NCI-H748 treated with DMSO at 0.1 percent for 48 hours (cell line): ENCODE data around the gene DDX6.
"Not testable (repeated sequence)": the region's sequence is repeated elsewhere in the genome, so short reads cannot be mapped to it uniquely, and the experiment has no call there.

ENCODE experiments used
- DNase-seq: peaks from one replicate; lab custom pipeline; 2025; lab: John Stamatoyannopoulos, UW

DDX6 gene

DNA sequence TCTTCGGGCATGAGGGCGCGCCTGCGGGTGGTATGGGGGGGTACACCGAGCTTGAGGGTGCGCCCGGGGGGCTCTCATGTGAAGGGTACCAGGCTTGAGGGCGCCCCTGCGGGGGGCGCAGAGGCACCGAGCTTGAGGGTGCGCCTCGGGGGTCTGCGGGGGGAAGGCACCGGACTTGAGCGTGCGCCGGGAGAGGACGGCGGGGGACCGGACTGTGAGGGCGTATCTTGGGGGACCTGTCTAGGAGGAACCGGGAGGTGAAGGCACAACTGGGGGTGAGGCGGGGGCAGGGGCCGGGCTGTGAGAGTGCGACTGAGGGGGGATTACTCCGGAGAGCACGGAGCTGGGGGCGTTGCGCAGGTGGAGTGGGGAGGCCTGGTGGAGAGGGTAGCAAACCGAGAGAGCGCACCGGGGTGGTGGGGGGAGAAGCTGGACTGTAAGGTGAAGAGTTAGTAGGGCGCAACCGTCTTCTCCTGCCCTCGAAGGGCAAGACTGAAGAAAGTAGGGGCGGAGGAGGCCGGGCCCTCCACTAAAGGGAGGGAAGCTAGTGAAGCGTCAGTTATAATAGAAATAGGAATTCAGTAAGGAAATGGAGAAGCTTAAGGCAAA is 1.1 kb upstream of the DDX6 start:
- no peak for DNase-seq

DNA sequence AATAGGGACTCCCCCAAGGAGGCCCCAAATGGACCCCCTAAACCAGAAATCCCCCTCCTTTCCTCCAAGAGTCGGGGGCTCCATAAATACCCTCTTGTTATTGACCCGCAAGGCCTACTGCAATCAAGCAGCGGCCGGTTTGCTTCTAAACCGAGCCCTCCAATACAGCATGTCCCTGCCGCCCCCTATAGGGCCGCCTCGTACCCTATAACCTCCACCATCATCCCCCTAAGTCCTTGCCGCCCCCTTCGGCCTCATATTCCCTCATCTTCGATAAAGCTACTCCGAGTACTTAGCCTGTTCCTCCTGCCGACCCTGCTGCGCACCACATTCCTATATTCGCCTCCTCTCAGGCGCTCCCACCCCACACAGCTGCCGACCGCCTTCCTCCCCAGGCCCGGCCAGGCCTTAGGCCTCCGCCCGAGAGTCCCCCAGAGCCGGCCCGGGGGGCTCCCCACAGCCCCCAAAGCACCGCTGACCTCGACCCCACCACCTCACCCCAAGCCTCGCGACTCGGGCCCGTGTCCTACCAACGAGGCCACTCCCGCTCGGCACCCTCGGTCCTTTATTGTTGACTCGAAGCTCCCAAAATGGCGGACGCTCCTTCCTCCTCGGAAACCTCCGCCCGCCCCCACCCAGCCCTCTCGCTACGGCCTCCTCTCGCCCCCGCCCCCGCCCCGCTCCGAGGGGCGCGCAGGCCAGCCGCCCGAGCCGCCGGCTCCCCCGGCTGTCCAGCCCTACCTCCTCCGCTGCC is 430 bp downstream of the DDX6 start:
- DNase-seq: no peak

DNA sequence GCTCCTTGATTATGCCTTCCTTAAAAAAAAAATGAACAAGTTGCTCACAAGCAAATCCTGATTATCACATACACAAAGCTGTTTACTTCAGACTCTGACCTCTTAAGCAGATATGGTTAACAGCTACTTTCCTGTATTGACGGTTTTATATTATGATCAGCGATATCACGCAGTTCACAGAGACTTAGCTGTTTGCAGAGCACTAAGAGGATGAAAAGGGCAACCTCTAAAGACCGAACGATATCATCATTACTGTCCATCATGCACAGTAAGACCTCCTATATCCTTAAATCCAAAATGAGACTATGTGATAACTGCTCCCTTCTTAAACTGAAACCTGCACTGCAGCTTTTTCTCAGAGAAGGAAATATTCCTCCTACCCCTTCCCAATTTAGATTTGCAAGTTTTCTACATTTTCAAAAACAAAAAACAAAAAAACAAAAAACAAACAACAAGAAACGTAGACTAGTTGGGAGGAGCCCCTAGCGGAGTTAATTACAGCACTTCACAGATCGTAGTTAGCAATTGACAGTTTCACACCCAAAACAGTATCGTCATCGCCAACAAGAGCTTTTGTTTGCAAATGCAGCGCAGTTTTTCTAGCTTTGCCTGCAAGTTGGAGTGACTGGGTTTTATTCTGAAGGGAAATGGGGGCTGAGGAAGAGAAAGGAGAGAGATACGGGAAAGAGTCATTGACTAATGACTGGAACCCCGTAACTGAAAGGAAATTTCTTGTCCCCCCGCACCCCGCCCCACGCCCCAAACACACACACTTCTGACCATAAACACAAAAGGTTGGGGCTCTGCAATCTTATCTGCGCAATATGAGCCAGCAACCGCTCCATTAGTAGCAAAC is 1.2 kb downstream of the DDX6 start:
- DNase-seq: no peak

DNA sequence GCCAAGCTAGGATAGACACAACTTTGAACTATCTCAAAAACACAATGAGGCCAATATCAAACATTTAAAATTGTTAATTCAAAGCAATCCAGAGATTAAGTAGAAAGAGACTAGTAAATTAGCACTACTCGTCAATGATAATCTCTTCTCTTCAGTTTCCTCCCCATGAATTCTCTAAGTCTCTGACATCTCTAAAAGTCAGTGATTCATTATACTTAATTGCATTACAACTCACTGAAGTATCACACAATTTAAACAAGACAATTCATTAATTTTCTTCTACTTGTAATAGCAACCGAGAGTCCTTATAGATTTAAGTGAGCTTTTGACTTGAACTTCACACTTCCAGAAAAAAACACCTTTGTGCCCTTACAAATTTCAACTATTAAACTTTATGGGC is 4.3 kb downstream of the DDX6 start:
- DNase-seq: no peak

DNA sequence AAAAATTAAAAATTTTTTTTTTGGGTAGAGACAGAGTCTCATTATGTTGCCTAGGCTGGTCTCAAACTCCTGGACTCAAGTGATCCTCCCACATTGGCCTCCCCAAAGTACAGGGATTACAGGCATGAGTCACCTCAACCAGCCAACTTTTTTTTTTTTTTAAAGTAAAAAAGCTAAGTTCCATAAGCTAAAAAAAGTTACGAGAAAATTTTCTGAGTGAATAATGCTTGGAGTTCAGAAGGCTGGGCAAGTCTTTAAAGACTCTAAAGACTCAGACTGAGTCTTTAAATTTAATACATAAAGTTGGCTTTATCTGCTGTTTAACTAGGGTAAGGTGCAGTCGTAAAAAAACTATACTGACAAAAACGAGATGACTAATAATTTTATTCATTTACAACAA is 5.6 kb downstream of the DDX6 start:
- no peak for DNase-seq

DNA sequence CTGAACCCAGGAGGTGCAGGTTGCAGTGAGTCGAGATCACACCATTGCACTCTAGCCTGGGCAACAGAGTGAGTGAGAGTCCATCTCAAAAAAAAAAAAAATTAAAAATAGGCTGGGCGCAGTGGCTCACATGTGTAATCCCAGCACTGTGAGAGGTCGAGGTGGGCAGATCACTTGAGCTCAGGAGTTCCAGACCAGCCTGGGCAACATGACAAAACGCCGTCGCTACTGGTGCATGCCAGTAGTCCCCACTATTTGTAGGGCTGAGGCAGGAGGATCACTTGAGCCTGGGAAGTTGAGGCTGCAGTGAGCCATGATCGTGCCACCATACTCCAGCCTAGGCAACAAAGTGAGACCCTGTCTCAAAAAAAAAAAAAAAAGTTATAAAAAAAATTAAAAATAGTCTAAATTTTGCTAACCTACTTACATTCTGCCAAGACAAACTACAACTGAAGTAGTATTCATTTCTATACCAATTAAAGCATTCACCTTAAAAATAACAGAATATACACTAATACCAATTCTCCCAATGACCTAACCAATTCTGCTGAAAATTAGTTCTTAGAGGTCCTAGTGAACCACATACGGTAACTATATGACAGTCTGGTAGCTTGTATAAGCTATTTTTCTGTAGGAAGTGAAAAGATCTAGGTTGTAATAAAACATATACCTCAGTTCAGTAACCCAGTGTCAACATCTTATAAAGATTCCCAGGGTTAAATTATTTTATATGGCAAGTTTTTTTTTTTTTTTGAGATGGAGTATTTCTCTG is 7.1 kb downstream of the DDX6 start:
- no peak for DNase-seq

DNA sequence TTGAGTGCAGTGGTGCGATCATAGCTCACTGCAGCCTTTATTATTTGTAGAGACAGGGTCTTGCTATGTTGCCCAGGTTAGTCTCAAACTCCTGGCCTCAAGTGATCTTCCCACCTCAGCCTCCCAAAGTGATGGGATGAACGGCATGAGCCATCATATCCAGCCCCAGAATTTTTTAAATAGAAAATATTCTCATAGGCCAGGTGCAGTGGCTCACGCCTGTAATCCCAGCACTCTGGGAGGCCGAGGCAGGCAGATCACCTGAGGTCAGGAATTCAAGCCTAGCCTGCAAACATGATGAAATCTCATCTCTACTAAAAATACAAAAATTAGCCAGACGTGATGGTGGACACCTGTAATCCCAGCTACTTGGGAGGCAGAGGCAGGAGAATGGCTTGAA is 7.6 kb downstream of the DDX6 start:
- not testable (repeated sequence) for DNase-seq

DNA sequence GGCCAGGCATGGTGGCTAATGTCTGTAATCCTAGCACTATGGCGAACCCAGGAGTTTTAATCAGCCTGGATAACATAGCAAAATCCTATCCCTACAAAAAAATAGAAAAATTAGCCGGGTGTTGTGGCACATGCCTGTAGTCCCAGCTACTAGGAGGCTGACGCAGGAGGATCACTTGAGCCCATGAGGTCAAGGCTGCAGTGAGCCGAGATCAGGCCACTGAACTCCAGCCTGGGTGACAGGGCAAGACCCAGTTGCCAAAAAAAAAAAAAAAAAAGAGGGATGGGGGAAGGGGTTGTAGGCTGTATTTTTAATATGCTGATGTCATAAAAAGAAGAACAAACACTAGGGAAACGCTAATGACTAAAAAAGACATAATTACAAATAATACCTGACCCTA is 12.1 kb downstream of the DDX6 start:
- DNase-seq: no peak

DNA sequence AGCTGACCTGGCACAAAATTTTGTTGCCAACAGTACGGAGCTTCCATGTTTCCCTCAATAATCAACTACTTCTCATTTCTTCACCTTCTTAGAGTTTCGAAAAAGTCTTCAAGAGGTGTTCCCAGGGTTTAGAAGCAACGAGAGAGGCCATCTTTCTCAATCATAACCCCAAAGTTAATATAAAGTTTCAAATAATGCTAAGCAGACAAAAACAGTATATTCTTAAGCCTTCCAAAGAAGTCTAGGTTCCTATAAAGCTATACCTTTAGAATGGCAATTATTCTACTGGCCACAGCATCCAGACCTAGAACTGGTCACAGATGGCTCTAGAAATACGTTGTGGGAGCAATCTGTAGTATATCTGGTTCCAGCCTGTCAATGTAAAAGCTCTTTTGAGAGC is 16.9 kb downstream of the DDX6 start:
- no peak for DNase-seq

DNA sequence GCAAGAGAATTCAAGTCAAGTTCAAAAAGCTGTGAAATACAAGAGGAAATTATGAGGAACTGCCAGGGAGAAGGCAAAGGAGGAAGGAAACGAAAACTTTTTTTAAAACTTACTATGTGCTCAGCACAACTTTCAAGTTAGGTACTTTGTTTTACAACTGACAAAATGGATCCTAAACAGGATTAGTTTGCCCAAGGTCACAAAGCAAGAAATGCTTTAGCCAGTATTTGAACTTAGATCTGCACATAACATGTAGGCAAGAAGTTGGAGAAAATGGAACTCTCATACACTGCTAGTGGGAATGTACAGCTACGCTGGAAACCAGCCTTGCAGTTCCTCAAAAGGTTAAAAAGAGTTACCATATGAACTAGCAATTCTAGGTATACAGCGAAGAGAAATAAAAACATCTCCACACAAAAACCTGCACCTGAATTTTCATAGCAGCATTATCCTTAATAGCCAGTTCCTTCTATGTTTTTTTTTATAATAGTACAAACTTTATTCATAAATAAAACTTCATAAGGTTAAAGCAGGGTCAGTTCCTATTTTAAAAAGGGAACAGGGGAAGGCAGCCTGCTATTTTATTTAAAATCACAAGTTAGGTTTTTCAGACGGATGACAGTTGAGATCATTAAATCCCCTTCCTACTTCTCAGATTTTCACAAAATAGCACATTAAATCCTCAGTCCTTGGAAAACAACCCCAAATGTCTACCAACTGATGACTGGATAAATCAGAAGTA is 19.2 kb downstream of the DDX6 start:
- DNase-seq: no peak

DNA sequence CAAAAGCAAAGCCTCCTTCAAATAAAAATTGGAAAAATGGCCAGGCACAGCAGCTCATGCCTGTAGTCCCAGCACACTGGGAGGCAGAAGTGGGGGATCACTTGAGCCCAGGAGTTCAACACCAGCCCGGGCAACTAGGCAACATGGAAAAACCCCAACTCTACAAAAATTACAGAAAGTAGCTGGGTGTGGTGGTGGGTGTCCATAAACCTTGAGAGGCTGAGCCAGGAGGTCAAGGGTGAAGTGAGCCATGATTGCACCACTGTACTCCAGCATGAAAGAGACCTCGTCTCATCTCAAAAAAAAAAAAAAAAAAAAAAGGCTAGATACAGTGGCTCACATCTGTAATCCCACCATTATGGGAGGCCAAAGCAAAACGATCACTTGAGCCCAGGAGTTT is 22.3 kb downstream of the DDX6 start:
- DNase-seq: no peak

DNA sequence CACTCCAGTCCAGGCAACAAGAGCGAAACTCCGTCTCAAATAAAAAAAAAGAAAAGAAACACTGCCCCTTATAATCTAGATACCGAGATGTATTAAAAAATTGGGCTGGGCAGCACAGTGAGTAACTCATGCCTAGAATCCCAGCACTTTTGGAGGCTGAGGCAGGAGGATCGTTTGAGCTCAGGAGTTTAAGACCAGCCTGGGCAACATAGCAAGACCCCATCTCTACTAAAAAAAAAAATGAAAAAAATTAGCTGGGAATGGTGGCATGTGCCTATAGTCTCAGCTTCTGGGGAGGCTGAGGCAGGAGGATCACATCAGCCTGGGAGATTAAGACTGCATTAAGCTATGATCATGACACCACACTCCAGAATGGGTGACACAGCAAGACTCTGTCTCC is 24.9 kb downstream of the DDX6 start:
- DNase-seq: no peak

DNA sequence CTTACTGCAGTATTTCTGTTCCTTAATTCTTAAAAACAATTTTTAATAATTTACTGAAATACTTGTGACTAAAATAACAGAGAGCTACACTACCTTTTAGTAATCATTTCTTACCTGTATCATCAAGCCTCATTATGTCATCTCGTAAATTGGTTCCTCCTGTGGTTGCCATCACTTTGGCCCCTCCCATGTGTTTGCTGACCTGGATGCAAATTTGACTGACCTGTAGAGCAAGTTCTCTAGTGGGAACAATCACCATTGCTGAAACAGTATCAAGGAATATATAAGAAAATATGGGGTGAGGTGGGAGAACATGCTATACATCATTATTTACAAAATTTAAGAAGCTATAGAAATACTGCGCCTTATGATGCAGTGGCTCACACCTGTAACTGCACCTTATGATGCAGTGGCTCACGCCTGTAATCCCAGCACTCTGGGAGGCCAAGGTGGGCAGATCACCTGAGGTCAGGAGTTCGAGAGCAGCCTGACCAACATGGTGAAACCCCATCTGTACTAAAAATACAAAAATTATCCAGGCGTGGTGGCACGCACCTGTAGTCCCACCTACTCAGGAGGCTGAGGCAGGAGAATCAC is 25.8 kb downstream of the DDX6 start:
- not testable (repeated sequence) for DNase-seq

DNA sequence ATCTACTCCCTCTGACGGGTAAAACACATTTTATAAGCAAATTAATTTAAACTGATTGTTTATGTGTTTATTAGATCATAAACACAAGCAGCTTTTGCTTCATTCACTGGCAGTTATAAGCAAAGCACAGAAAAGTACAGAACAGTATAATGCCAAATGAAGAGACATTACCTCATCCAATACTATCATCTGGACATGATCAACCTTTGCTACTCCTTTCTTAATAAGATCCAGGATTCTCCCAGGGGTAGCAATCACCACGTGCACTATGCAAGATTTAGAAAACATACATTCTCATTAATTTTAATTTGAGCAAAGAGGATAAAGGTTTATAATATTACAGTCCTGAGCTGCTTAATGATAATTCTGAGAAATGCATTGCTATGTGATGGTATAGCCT is 27.9 kb downstream of the DDX6 start:
- DNase-seq: no peak

DNA sequence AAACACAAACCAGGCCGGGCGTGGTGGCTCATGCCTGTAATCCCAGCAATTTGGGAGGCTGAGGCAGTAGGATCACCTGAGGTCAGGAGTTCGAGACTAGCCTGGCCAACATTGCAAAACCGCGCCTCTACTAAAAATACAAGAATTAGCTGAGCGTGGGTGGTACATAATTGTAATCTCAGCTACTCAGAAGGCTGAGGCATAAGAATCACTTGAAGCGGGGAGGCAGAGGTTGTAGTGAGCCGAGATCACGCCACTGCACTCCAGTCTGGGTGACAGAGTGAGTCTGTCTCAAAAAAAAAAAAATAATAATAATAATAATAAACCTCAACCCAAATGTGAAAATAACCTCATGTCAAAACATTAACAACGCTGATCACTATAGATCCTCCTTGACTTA is 29.0 kb downstream of the DDX6 start:
- DNase-seq: not testable (repeated sequence)

DNA sequence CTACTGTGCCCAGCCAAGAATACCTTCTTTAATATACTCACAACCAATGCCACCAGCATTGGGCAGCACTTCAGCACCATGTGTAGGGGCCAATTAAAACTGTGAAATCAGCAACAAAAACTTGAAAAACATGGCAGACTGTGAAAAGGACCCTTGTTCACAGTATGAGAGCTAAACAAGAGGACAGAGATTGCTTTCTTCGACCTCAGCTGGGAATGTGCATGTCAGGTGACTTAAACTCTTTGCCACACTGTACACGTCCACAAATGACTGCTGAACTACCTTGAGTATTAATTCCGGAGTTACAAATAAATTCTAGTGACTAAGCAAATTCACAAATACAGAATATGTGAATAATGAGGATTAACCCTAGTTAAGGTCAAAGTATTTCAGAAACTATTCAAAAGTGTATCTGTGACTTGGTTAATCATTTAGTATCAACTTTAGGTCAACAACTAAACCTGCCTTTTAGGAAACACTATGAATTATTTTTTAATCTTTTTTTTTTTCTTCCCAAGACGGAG is 33.0 kb downstream of the DDX6 start:
- DNase-seq: no peak

DNA sequence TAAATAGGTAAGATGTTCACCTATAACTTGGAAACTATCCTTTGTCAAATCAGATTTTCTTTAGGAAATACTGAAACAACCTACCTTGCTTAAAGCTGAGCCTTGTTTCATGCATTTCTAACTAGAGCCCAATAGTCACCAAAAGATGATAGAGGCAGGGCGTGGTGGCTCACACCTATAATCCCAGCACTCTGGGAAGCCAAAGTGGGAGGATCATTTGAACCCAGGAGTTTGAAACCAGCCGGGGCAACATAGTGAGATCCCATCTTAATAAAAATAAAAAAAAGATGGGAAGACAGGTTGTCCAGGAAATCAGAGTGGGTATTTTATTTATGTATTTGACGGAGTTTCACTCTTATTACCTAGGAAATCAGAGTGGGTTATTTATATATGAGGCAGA is 38.3 kb downstream of the DDX6 start:
- DNase-seq: no peak

DNA sequence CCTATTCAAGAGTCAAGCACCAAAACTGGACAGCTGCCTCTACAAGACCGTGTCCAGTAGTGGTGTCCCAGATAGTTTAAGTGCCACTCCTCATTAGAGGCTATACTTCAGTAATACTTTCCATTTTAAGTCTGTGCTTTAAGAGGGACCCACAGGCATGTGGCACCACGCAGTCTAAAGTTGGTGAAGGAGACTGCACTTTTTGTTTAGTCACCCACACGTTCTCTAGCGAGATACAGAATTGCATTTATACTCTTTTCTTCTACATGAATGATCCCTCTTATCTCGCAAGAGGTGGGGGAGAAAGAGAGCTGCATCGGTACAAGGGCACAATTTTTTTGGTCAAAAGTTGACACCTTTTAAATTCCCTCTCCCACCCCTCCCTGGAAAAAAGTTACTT is 41.5 kb downstream of the DDX6 start:
- no peak for DNase-seq

DNA sequence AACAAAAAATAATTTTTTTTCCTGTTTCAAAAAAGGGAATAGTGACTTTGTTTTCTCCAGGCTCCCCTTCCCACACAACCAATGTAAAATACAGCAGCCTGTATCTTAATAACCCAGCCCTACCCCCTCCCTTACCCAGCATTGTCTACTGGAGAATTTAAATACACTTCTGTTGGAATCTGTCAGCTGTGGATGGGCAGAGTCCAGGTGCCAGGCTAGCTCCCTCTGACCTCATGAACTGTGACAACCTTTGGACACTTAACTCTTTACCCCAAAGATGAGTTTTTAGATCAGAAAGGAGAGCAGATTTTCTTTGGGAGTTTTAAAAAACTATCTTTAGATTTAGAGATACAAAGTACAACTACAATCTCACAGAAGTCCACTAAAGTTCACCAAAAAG is 42.9 kb downstream of the DDX6 start:
- no peak for DNase-seq

DNA sequence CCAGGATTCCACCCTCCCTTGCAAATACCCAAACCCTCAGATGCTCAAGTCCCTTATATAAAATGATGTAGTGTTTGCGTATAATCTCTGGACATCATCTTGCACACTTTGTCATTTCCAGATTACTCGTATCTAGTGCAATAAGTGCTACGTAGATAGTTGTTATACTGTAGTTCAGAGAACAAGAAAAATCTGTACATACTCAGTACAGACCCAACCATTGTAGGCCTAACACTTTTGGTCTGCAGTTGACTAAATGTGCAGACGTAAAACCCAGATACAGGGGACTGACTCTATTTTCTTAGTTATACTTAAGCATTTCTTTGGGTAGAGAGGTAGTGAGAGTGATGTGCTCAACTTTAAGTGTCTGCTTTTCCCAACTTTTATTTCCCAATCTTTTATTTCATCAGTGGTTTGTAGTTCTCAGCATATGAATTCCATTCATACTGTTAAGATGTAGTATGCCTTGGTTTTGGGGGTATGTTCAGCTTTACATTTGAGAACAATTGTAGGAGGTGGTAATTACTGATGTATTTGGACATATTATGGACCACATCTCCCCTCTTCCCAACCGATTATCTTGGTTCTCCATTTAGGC is 43.9 kb downstream of the DDX6 start:
- no peak for DNase-seq

DNA sequence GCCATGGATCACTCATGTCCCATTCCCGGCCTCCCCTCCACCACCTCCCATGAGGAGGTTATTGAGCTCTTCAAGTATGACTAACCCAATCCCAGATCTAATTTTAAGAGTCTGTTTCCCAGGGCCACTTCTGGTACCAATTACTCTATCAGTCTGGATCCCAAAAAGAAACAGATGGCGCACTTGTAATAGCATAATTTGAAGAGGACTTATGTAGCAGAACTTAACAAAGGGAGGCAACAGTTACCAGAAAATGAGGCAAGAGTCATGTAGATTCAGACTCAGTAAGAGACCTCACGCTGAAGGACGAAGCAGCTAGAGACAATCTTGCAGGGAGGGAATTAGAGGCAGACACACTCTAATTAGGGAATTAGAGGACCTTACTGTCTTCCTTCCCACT is 46.9 kb downstream of the DDX6 start:
- DNase-seq: no peak
